Measurements from ENCODE around the gene IGSF6. TPM values are rescaled to one million over a fixed set of nuclear protein-coding genes. Genes with fewer than 3 reads are reported as not detected.

Gene IGSF6
- not detected in 2 replicates for total RNA-seq

GRCh38 chr16:21652453-21652852 lies at the start of gene IGSF6:
Gene IGSF6 (minus strand): TSS chr16:21652608. CDS start chr16:21652598, 10 bp downstream.

GRCh38 chr16:21663889-21664647 lies 11.7 kb upstream of the IGSF6 start, which contains the start of gene OTOA:
Gene OTOA (plus strand): TSS chr16:21663968. CDS start chr16:21678515, 14,547 bp downstream.

GRCh38 chr16:21599122-21600030 lies 53.0 kb downstream of the IGSF6 start, which contains the start of gene METTL9:
Gene METTL9 (plus strand): TSS chr16:21599577. CDS start chr16:21599734, 157 bp downstream.

Other genes starting within 250 kb of the IGSF6 start
- 160 and 201 TPM in 2 replicates for gene METTL9, start 53.0 kb downstream of the IGSF6 start, total RNA-seq
- 0.15 TPM in 1 of 2 replicates, not detected in the other for gene OTOA, start 11.4 kb upstream of the IGSF6 start, total RNA-seq
- 15.8 and 21.1 TPM in 2 replicates for gene NPIPB4, start 205.1 kb upstream of the IGSF6 start, total RNA-seq